Trophoblast cell (in vitro differentiated cells and primary cell): ENCODE measurements around the gene CAMSAP2.

Experiments
- DNase-seq, 2 donors: peaks; one replicate each; pipeline ENCODE4 v3.0.0-alpha.2; 2016
- H2AFZ ChIP-seq: 2 replicates; pipeline ENCODE4 v1.6.1; 2013; ENCODE audit warnings: low read length, moderate library complexity, mild to moderate bottlenecking; ENCODE audit not compliant: insufficient read depth, poor library complexity
- H2AK5ac ChIP-seq: 2 replicates; pipeline ENCODE4 v1.6.1; 2013; ENCODE audit warnings: mild to moderate bottlenecking, low read length
- H2BK120ac ChIP-seq: 2 replicates; pipeline ENCODE4 v1.6.1; 2013; ENCODE audit warnings: low read length, mild to moderate bottlenecking, moderate library complexity; ENCODE audit not compliant: insufficient read depth, poor library complexity
- H2BK12ac ChIP-seq: 2 replicates; pipeline ENCODE4 v1.6.1; 2013; ENCODE audit warnings: mild to moderate bottlenecking, low read length, moderate library complexity
- H2BK5ac ChIP-seq: 2 replicates; pipeline ENCODE4 v1.6.1; 2013; ENCODE audit warnings: low read length, low read depth, moderate library complexity, mild to moderate bottlenecking; ENCODE audit not compliant: poor library complexity
- H3K14ac ChIP-seq: 2 replicates; pipeline ENCODE4 v1.6.1; 2013; ENCODE audit warnings: mild to moderate bottlenecking, low read length
- H3K18ac ChIP-seq: 2 replicates; pipeline ENCODE4 v1.6.1; 2013; ENCODE audit warnings: mild to moderate bottlenecking, low read length
- H3K23ac ChIP-seq: 2 replicates; pipeline ENCODE4 v1.6.1; 2013; ENCODE audit warnings: low read length
- H3K27ac ChIP-seq: 2 replicates; pipeline ENCODE4 v1.5.1; 2013; ENCODE audit warnings: low read depth, mild to moderate bottlenecking, inconsistent platforms, low read length, moderate library complexity
- H3K27me3 ChIP-seq: 2 replicates; pipeline ENCODE4 v1.6.1; 2013; ENCODE audit warnings: inconsistent platforms, mild to moderate bottlenecking, low read length, moderate library complexity; ENCODE audit not compliant: insufficient read depth
- H3K36me3 ChIP-seq, 2 experiments: 1 replicate in 1 of 2; 2 replicates in 1 of 2; pipeline ENCODE4 v1.6.1; 2013; ENCODE audit warnings: low read length in 2 of 2, mild to moderate bottlenecking in 2 of 2, moderate library complexity in 1 of 2; ENCODE audit not compliant: insufficient read depth in 2 of 2, control insufficient read depth in 1 of 2
- H3K4ac ChIP-seq: 2 replicates; pipeline ENCODE4 v1.6.1; 2013; ENCODE audit warnings: low read depth, mild to moderate bottlenecking, low read length, moderate library complexity
- H3K4me1 ChIP-seq, 2 experiments: 1 replicate in 1 of 2; 2 replicates in 1 of 2; pipeline ENCODE4 v1.6.1; 2013; ENCODE audit warnings: low read length in 2 of 2, mild to moderate bottlenecking in 2 of 2, moderate library complexity in 1 of 2; ENCODE audit not compliant: insufficient read depth in 2 of 2, control insufficient read depth in 1 of 2
- H3K4me2 ChIP-seq: 2 replicates; pipeline ENCODE4 v1.6.1; 2013; ENCODE audit warnings: inconsistent platforms, mild to moderate bottlenecking, low read length, moderate library complexity
- H3K4me3 ChIP-seq: 2 replicates; pipeline ENCODE4 v1.5.1; 2013; ENCODE audit warnings: mild to moderate bottlenecking, low read depth, low read length, inconsistent platforms
- H3K79me1 ChIP-seq: one replicate; pipeline ENCODE4 v1.6.1; 2013; ENCODE audit warnings: low read length
- H3K79me2 ChIP-seq: 2 replicates; pipeline ENCODE4 v1.6.1; 2013; ENCODE audit warnings: low read length, mild to moderate bottlenecking; ENCODE audit not compliant: control insufficient read depth, insufficient read depth, poor library complexity
- H3K9ac ChIP-seq: 2 replicates; pipeline ENCODE4 v1.6.1; 2013; ENCODE audit warnings: mild to moderate bottlenecking, low read length
- H3K9me3 ChIP-seq: 2 replicates; pipeline ENCODE4 v1.6.1; 2013; ENCODE audit warnings: low read depth, mild to moderate bottlenecking, control low read depth, inconsistent platforms, low read length; ENCODE audit not compliant: insufficient read depth
- H4K12ac ChIP-seq: 2 replicates; pipeline ENCODE4 v1.6.1; 2013; ENCODE audit warnings: low read depth, mild to moderate bottlenecking, low read length, moderate library complexity
- H4K8ac ChIP-seq: 2 replicates; pipeline ENCODE4 v1.6.1; 2013; ENCODE audit warnings: low read depth, mild to moderate bottlenecking, low read length, moderate library complexity
- H4K91ac ChIP-seq: one replicate; pipeline ENCODE4 v1.6.1; 2013; ENCODE audit warnings: low read depth, mild to moderate bottlenecking, low read length, moderate library complexity
- WGBS: extraction: QIAGEN DNeasy Blood & Tissue Kit; methylation state at CpG from one replicate; pipeline ENCODE4 v1.1.7; 2013; ENCODE audit warnings: missing lambda C conversion rate; ENCODE audit not compliant: insufficient read length, insufficient coverage; ENCODE audit errors: extremely low coverage; 5-methylcytosine and 5-hydroxymethylcytosine counted together

CAMSAP2 gene

DNA sequence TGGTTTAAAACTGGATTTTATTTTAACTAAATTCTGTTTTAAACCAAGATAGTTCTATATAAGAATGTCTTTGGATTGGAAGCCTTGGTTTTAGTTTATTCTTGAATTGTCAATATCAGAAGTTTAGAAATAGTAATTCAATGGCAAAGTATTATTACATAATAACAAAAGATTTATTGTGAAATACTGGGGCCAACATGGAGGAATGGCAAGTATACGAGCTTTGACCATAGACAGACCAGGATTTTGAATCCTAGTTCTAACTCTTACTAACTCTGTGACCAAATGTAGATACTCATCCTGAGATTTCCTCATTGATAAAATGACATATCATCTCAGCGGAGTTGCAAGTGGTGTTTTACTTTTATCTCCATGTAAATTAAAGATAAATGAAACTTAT, 63.3 kb downstream of the CAMSAP2 start:
- Histone ChIP-seq H2BK120ac (no peak overlapping the region), H4K12ac (no peak overlapping the region), H3K4me2 (no peak overlapping the region), H2AK5ac (no peak overlapping the region), H3K79me1 (no peaks in the 10 kb centered on the region), H3K23ac (no peak overlapping the region), H3K27ac (no peak overlapping the region), H4K8ac (no peak overlapping the region), H3K9ac (no peak overlapping the region), H2BK12ac (no peak overlapping the region), H3K36me3 (no peaks in the 10 kb centered on the region), H2AFZ (no peak overlapping the region), H3K18ac (no peak overlapping the region), H3K4me3 (no peak overlapping the region), H3K14ac (no peak overlapping the region), H2BK5ac (no peak overlapping the region), H3K4ac (no peak overlapping the region), H3K9me3 (no peaks in the 10 kb centered on the region), H4K91ac (no peak overlapping the region), H3K27me3 (no peaks in the 10 kb centered on the region), H3K4me1 (no peaks in the 10 kb centered on the region), H3K79me2 (no peaks in the 10 kb centered on the region)
- WGBS = no CpG with 5 or more reads among the region's 2 CpGs
- DNase-seq = peak in 1 of 2 donors; percentile 35

DNA sequence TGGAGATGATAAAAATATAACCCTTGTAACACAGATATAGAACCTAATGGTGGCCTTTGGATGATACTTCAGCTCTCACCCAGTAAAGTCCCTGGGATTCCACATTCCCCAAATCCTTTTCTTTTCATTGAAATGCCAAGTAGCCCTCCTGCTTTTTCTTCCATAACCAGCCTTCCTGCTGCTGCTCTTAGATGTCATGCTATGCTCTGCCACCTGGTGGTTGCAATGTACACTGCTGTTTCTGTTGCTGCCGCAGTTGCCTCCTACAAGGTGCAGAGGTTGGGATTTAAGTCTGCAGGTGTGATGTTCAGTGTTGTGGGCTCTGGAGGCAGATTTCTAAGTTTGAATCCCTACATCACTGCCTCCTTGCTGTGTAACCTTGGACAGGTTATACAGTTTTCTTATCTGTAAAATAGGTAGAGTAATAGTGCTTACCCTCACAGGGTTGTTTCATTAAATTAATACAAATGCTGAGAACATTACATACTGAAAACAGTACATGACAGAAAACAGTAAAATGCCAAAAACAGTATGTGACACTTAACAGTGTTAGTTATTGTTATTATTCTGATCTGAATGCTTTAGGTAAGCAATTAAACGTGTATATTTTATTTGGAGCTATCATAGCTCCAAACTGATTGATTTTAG, 64.3 kb downstream of the CAMSAP2 start:
- Histone ChIP-seq H3K14ac (no peak overlapping the region), H4K8ac (no peak overlapping the region), H3K9me3 (no peaks in the 10 kb centered on the region), H3K4ac (no peak overlapping the region), H3K79me1 (no peaks in the 10 kb centered on the region), H3K4me1 (no peaks in the 10 kb centered on the region), H2BK12ac (no peak overlapping the region), H3K4me2 (no peak overlapping the region), H3K4me3 (no peak overlapping the region), H3K9ac (no peak overlapping the region), H3K36me3 (peaks cover 3 to 5% of the 10 kb centered on the region in 2 experiments), H2BK120ac (no peak overlapping the region), H2BK5ac (no peak overlapping the region), H3K79me2 (no peaks in the 10 kb centered on the region), H4K91ac (no peak overlapping the region), H3K18ac (no peak overlapping the region), H2AK5ac (no peak overlapping the region), H4K12ac (no peak overlapping the region), H3K23ac (no peak overlapping the region), H3K27me3 (no peaks in the 10 kb centered on the region), H2AFZ (no peak overlapping the region), H3K27ac (no peak overlapping the region)
- no CpG with 5 or more reads among the region's 2 CpGs for WGBS
- peak; percentile 89 to 96 for DNase-seq

DNA sequence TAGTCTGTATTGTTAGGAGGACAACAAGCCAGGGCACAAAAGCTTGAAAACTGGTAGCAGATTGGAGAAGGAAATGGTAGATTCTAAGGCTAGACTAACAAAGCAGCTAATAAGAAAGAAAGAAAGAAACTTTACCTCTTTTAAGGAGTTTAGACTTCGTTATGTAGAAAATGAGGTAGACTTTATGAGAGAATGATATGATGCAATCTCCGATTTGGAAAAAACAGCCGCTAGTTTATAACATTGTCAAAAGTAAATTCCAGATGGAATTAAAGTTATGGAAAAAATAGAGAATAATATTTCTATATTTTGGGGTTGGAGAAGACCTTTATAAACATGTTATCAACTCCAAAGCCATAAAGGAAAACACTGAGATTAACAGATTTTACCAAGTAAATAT, 67.0 kb downstream of the CAMSAP2 start:
- no peak overlapping the region for H3K4me2 ChIP-seq
- no peaks in the 10 kb centered on the region for H3K4me1 ChIP-seq
- no peak overlapping the region for H4K12ac ChIP-seq
- H4K91ac ChIP-seq = no peak overlapping the region
- no peak overlapping the region for H3K4ac ChIP-seq
- H3K27ac ChIP-seq = no peak overlapping the region
- H3K4me3 ChIP-seq = no peak overlapping the region
- no peak overlapping the region for H2AK5ac ChIP-seq
- no peak overlapping the region for H4K8ac ChIP-seq
- no peak overlapping the region for H3K9ac ChIP-seq
- H3K79me2 ChIP-seq = no peaks in the 10 kb centered on the region
- H2BK120ac ChIP-seq = no peak overlapping the region
- no peak overlapping the region for H3K18ac ChIP-seq
- H3K79me1 ChIP-seq = no peaks in the 10 kb centered on the region
- H3K14ac ChIP-seq = no peak overlapping the region
- WGBS = no CpG with 5 or more reads among the region's 3 CpGs
- no peak for DNase-seq
- no peaks in the 10 kb centered on the region for H3K27me3 ChIP-seq
- no peak overlapping the region for H3K23ac ChIP-seq
- H3K9me3 ChIP-seq = no peaks in the 10 kb centered on the region
- peaks cover 12 to 16% of the 10 kb centered on the region in 2 experiments for H3K36me3 ChIP-seq
- no peak overlapping the region for H2BK5ac ChIP-seq
- no peak overlapping the region for H2AFZ ChIP-seq
- H2BK12ac ChIP-seq = no peak overlapping the region

DNA sequence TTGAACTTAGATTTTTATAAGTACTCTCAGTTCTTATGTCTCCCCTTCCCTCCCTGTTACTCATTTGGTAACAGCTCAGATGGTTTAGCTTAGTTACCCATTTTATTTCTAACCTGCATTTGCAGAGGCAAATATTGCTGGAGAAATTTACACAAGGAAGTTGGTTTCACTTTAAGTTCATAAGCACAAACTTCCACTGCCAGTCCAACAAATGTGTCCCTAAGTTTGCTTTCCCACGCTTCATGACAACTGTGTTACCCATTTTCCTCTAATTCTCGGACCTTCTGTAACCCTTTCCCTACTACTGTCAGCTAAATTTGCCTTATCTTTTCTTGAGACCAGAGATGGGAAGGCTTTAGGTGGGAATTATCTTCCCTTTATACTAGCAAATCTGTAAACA, 70.2 kb downstream of the CAMSAP2 start:
- no peak overlapping the region for H3K27ac ChIP-seq
- H2AK5ac ChIP-seq = no peak overlapping the region
- H3K4me3 ChIP-seq = no peak overlapping the region
- H3K18ac ChIP-seq = no peak overlapping the region
- H3K27me3 ChIP-seq = no peaks in the 10 kb centered on the region
- no peak overlapping the region for H4K91ac ChIP-seq
- H2BK5ac ChIP-seq = no peak overlapping the region
- no peak overlapping the region for H3K4ac ChIP-seq
- H2BK120ac ChIP-seq = no peak overlapping the region
- no peak overlapping the region for H2AFZ ChIP-seq
- H3K79me1 ChIP-seq = no peaks in the 10 kb centered on the region
- no peak overlapping the region for H3K14ac ChIP-seq
- peaks cover 16 to 18% of the 10 kb centered on the region in 2 experiments for H3K36me3 ChIP-seq
- no peaks in the 10 kb centered on the region for H3K79me2 ChIP-seq
- H2BK12ac ChIP-seq = no peak overlapping the region
- no peaks in the 10 kb centered on the region for H3K4me1 ChIP-seq
- no peak for DNase-seq
- H4K12ac ChIP-seq = no peak overlapping the region
- H3K9me3 ChIP-seq = no peaks in the 10 kb centered on the region
- H3K23ac ChIP-seq = no peak overlapping the region
- H3K9ac ChIP-seq = no peak overlapping the region
- H3K4me2 ChIP-seq = no peak overlapping the region
- no peak overlapping the region for H4K8ac ChIP-seq
- WGBS = no CpG with 5 or more reads among the region's 2 CpGs
